ENCODE measurements around the gene PRPH.

DNA sequence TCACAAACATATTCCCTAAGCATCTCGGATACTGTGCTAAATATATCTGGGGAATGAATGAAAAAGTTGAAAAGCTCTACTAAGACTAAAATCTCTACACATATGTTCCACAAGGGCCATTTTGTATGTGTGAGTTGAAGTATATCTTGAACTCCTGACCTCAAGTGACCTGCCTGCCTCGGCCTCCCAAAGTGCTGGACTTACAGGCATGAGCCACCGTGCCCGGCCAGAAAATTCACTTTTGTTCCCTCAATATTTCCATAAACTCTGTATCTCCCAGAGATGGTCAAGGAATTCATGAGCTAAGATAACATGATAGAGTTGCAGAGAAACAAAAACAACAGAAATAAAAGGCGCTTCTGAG is 31.6 kb upstream of the PRPH start:
- no peak for TF ChIP-seq JUND (CRISPR knock-in tag; IDR thresholded peaks at IDR 0.05)
- TF ChIP-seq, protein P1, sequence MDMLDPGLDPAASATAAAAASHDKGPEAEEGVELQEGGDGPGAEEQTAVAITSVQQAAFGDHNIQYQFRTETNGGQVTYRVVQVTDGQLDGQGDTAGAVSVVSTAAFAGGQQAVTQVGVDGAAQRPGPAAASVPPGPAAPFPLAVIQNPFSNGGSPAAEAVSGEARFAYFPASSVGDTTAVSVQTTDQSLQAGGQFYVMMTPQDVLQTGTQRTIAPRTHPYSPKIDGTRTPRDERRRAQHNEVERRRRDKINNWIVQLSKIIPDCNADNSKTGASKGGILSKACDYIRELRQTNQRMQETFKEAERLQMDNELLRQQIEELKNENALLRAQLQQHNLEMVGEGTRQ (IDR thresholded peaks at IDR 0.05; ENCODE audit: low read depth, low read length): no peak
- TF ChIP-seq, protein P1 (CRISPR knock-in tag; IDR thresholded peaks at IDR 0.05; ENCODE audit: borderline replicate concordance): no peak
- TF ChIP-seq, protein P2, sequence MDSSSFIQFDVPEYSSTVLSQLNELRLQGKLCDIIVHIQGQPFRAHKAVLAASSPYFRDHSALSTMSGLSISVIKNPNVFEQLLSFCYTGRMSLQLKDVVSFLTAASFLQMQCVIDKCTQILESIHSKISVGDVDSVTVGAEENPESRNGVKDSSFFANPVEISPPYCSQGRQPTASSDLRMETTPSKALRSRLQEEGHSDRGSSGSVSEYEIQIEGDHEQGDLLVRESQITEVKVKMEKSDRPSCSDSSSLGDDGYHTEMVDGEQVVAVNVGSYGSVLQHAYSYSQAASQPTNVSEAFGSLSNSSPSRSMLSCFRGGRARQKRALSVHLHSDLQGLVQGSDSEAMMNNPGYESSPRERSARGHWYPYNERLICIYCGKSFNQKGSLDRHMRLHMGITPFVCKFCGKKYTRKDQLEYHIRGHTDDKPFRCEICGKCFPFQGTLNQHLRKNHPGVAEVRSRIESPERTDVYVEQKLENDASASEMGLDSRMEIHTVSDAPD (CRISPR knock-in tag; IDR thresholded peaks at IDR 0.05): no peak
- no peak for TF ChIP-seq FOXM1 (CRISPR knock-in tag; IDR thresholded peaks at IDR 0.05)
- TF ChIP-seq ZNF780A (CRISPR knock-in tag; IDR thresholded peaks at IDR 0.05): no peak
- TF ChIP-seq, protein P3, sequence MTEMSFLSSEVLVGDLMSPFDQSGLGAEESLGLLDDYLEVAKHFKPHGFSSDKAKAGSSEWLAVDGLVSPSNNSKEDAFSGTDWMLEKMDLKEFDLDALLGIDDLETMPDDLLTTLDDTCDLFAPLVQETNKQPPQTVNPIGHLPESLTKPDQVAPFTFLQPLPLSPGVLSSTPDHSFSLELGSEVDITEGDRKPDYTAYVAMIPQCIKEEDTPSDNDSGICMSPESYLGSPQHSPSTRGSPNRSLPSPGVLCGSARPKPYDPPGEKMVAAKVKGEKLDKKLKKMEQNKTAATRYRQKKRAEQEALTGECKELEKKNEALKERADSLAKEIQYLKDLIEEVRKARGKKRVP (CRISPR knock-in tag; IDR thresholded peaks at IDR 0.05): no peak
- no peak for TF ChIP-seq POLR2A (IDR thresholded peaks at IDR 0.05; ENCODE audit: insufficient read depth in 1 of 2, low read depth in 2 of 2, low read length in 2 of 2)
- TF ChIP-seq ZSCAN20 (CRISPR knock-in tag; IDR thresholded peaks at IDR 0.05; ENCODE audit: borderline replicate concordance): no peak
- TF ChIP-seq HNRNPL (IDR thresholded peaks at IDR 0.05; ENCODE audit: low read depth, low read length): no peak

Measured in HepG2 (cell line).